Peyer's patch (tissue), 4 donors: ENCODE data around the gene ZNF330.

Experiments used
- POLR2A ChIP-seq, 2 donors: fragments of 450-650 bp; IDR thresholded peaks; one replicate each; pipeline ENCODE4 v1.5.1; 2017; ENCODE audit warnings: antibody characterized with exemption in 2 of 2, mild to moderate bottlenecking in 2 of 2, moderate library complexity in 2 of 2
- TF ChIP-seq, protein P1 (sequence below), 6 experiments: fragments of 450-650 bp in 4 of 6; fragments of 200-600 bp in 2 of 6; sonication (generic) in 1 of 6; IDR thresholded peaks; one replicate each; pipeline ENCODE4 v1.5.1; 2017 to 2019; ENCODE audit warnings: antibody characterized with exemption in 6 of 6, mild to moderate bottlenecking in 3 of 6, moderate library complexity in 1 of 6

GRCh38 chr4:141193516-141194034 is 27.1 kb upstream of the ZNF330 start:
- TF ChIP-seq, protein P1, sequence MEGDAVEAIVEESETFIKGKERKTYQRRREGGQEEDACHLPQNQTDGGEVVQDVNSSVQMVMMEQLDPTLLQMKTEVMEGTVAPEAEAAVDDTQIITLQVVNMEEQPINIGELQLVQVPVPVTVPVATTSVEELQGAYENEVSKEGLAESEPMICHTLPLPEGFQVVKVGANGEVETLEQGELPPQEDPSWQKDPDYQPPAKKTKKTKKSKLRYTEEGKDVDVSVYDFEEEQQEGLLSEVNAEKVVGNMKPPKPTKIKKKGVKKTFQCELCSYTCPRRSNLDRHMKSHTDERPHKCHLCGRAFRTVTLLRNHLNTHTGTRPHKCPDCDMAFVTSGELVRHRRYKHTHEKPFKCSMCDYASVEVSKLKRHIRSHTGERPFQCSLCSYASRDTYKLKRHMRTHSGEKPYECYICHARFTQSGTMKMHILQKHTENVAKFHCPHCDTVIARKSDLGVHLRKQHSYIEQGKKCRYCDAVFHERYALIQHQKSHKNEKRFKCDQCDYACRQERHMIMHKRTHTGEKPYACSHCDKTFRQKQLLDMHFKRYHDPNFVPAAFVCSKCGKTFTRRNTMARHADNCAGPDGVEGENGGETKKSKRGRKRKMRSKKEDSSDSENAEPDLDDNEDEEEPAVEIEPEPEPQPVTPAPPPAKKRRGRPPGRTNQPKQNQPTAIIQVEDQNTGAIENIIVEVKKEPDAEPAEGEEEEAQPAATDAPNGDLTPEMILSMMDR (IDR thresholded peaks at IDR 0.05): no peak
- TF ChIP-seq POLR2A (IDR thresholded peaks at IDR 0.05): no peak
